Ishikawa (cell line): ENCODE measurements around the gene LEKR1.

Source experiments
- CEBPB ChIP-seq: IDR thresholded peaks from 2 replicates; pipeline ENCODE4 v1.6.1; 2012
- CREB1 ChIP-seq: IDR thresholded peaks from 2 replicates; pipeline ENCODE4 v1.6.1; 2012; ENCODE audit warnings: low read depth
- EGR1 ChIP-seq: IDR thresholded peaks from 2 replicates; pipeline ENCODE4 v1.6.1; 2012
- EP300 ChIP-seq: IDR thresholded peaks from 2 replicates; pipeline ENCODE4 v1.6.1; 2012; ENCODE audit warnings: borderline replicate concordance
- NFIC ChIP-seq: IDR thresholded peaks from 2 replicates; pipeline ENCODE4 v1.6.1; 2012
- TCF12 ChIP-seq: IDR thresholded peaks from 2 replicates; pipeline ENCODE4 v1.6.1; 2012; ENCODE audit warnings: low read depth
- TEAD4 ChIP-seq: IDR thresholded peaks from 2 replicates; pipeline ENCODE4 v1.6.1; 2012
- YY1 ChIP-seq: IDR thresholded peaks from 2 replicates; pipeline ENCODE4 v1.6.1; 2012; ENCODE audit warnings: low read depth
- TF ChIP-seq, protein P1 (sequence below): IDR thresholded peaks from 2 replicates; pipeline ENCODE4 v1.6.1; 2012; ENCODE audit warnings: low read depth, mild to moderate bottlenecking

DNA sequence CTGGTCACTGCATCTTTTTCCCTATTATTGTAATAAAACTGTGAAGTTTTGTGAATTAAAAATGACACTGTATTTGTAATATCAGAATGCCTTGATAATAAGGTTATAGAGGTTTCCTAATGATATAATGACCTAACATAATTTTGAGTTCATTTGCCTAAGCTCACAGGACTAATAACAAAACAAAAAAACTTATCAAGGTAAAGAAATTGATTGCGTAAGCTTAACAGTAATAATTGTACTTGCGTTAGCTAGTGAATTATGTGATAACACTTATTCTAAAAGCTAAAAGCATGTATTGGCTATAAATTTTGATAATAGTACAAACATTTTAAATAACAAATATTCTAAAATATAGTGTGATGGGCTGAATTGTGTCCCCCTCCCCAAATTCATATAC is 112.6 kb downstream of the LEKR1 start:
- TF ChIP-seq EP300 = no peak
- no peak for TF ChIP-seq TEAD4
- TF ChIP-seq, protein P1, sequence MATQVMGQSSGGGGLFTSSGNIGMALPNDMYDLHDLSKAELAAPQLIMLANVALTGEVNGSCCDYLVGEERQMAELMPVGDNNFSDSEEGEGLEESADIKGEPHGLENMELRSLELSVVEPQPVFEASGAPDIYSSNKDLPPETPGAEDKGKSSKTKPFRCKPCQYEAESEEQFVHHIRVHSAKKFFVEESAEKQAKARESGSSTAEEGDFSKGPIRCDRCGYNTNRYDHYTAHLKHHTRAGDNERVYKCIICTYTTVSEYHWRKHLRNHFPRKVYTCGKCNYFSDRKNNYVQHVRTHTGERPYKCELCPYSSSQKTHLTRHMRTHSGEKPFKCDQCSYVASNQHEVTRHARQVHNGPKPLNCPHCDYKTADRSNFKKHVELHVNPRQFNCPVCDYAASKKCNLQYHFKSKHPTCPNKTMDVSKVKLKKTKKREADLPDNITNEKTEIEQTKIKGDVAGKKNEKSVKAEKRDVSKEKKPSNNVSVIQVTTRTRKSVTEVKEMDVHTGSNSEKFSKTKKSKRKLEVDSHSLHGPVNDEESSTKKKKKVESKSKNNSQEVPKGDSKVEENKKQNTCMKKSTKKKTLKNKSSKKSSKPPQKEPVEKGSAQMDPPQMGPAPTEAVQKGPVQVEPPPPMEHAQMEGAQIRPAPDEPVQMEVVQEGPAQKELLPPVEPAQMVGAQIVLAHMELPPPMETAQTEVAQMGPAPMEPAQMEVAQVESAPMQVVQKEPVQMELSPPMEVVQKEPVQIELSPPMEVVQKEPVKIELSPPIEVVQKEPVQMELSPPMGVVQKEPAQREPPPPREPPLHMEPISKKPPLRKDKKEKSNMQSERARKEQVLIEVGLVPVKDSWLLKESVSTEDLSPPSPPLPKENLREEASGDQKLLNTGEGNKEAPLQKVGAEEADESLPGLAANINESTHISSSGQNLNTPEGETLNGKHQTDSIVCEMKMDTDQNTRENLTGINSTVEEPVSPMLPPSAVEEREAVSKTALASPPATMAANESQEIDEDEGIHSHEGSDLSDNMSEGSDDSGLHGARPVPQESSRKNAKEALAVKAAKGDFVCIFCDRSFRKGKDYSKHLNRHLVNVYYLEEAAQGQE = no peak
- TF ChIP-seq EGR1 = no peak
- no peak for TF ChIP-seq TCF12
- no peak for TF ChIP-seq YY1
- TF ChIP-seq CEBPB = no peak
- no peak for TF ChIP-seq CREB1
- TF ChIP-seq NFIC = no peak
